GM19025 (cell line): ENCODE data around the gene MAN2C1.
"Not testable (repeated sequence)": the region's sequence is repeated elsewhere in the genome, so short reads cannot be mapped to it uniquely, and the experiment has no call there.

ENCODE experiments used
- ATAC-seq: cut with Tn5 transposase; IDR thresholded peaks from one replicate; pipeline ENCODE4 v1.9.1; 2021; ENCODE audit warnings: mild to moderate bottlenecking, low read depth, moderate library complexity; ENCODE audit not compliant: unreplicated experiment

The MAN2C1 gene

GRCh38 chr15:75361989-75362641, 6.3 kb downstream of the MAN2C1 start:
- no peak for ATAC-seq

GRCh38 chr15:75361361-75361988, 6.9 kb downstream of the MAN2C1 start:
- no peak for ATAC-seq

- no peak for ATAC-seq
Observed at GRCh38 chr15:75360856-75361255, 7.6 kb downstream of the MAN2C1 start.

GRCh38 chr15:75360391-75360790, 8.0 kb downstream of the MAN2C1 start:
- no peak for ATAC-seq

GRCh38 chr15:75359537-75360250, 8.7 kb downstream of the MAN2C1 start:
- ATAC-seq = no peak

- ATAC-seq = no peak
Observed at GRCh38 chr15:75358771-75359536, 9.5 kb downstream of the MAN2C1 start.

GRCh38 chr15:75357976-75358673, 10.3 kb downstream of the MAN2C1 start:
- ATAC-seq = no peak

- ATAC-seq = no peak
Observed at GRCh38 chr15:75356517-75356916, 11.9 kb downstream of the MAN2C1 start.

GRCh38 chr15:75356006-75356405, 12.4 kb downstream of the MAN2C1 start:
- no peak for ATAC-seq

GRCh38 chr15:75355369-75355768, 13.0 kb downstream of the MAN2C1 start:
- no peak for ATAC-seq

- ATAC-seq = no peak
Observed at GRCh38 chr15:75354454-75354853, 14.0 kb downstream of the MAN2C1 start.

- no peak for ATAC-seq
Observed at GRCh38 chr15:75353604-75354003, 14.8 kb downstream of the MAN2C1 start.

- no peak for ATAC-seq
Observed at GRCh38 chr15:75352186-75353080, 16.0 kb downstream of the MAN2C1 start.

- no peak for ATAC-seq
Observed at GRCh38 chr15:75350601-75351361, 17.6 kb downstream of the MAN2C1 start.

GRCh38 chr15:75349851-75350588, 18.4 kb downstream of the MAN2C1 start:
- ATAC-seq = no peak

- ATAC-seq = not testable (repeated sequence)
Observed at GRCh38 chr15:75349351-75349669, 19.1 kb downstream of the MAN2C1 start.

GRCh38 chr15:75348562-75349350, 19.7 kb downstream of the MAN2C1 start:
- ATAC-seq = no peak
